ENCODE measurements around the gene ELAC2.

ELAC2 gene

GRCh38 chr17:13017655-13018459 lies at the start of gene ELAC2:
TSS of gene ELAC2 (minus strand) at chr17:13018027. CDS start at chr17:13017947, 80 bp downstream.
- DNase-seq (ENCODE audit: low read depth): peak; percentile 90

GRCh38 chr17:13065032-13065431 lies 47.2 kb upstream of the ELAC2 start:
- DNase-seq (ENCODE audit: low read depth): no peak

GRCh38 chr17:13055131-13055530 lies 37.3 kb upstream of the ELAC2 start:
- DNase-seq (ENCODE audit: low read depth): no peak

GRCh38 chr17:13054666-13055065 lies 36.8 kb upstream of the ELAC2 start:
- DNase-seq (ENCODE audit: low read depth): no peak

GRCh38 chr17:13051915-13052314 lies 34.1 kb upstream of the ELAC2 start:
- no peak for DNase-seq (ENCODE audit: low read depth)

GRCh38 chr17:13047011-13047606 lies 29.3 kb upstream of the ELAC2 start:
- no peak for DNase-seq (ENCODE audit: low read depth)

GRCh38 chr17:13046361-13046760 lies 28.5 kb upstream of the ELAC2 start:
- no peak for DNase-seq (ENCODE audit: low read depth)

- DNase-seq (ENCODE audit: low read depth): no peak
Measured at GRCh38 chr17:13044572-13045065, 26.8 kb upstream of the ELAC2 start.

GRCh38 chr17:13038931-13039665 lies 21.3 kb upstream of the ELAC2 start:
- DNase-seq (ENCODE audit: low read depth): no peak

GRCh38 chr17:13036751-13037150 lies 18.9 kb upstream of the ELAC2 start:
- no peak for DNase-seq (ENCODE audit: low read depth)

GRCh38 chr17:13035420-13035819 lies 17.6 kb upstream of the ELAC2 start:
- DNase-seq (ENCODE audit: low read depth): no peak

- DNase-seq (ENCODE audit: low read depth): peak; percentile 23
Measured at GRCh38 chr17:13031718-13032350, 14.0 kb upstream of the ELAC2 start.

GRCh38 chr17:13030459-13031300 lies 12.9 kb upstream of the ELAC2 start:
- DNase-seq (ENCODE audit: low read depth): peak; percentile 10

GRCh38 chr17:13030056-13030455 lies 12.2 kb upstream of the ELAC2 start:
- DNase-seq (ENCODE audit: low read depth): no peak

- no peak for DNase-seq (ENCODE audit: low read depth)
Measured at GRCh38 chr17:13029340-13029739, 11.5 kb upstream of the ELAC2 start.

- DNase-seq (ENCODE audit: low read depth): no peak
Measured at GRCh38 chr17:13027246-13027645, 9.4 kb upstream of the ELAC2 start.

GRCh38 chr17:13025687-13026086 lies 7.9 kb upstream of the ELAC2 start:
- DNase-seq (ENCODE audit: low read depth): no peak

- DNase-seq (ENCODE audit: low read depth): no peak
Measured at GRCh38 chr17:13025258-13025627, 7.4 kb upstream of the ELAC2 start.

GRCh38 chr17:13024526-13025257 lies 6.9 kb upstream of the ELAC2 start:
- DNase-seq (ENCODE audit: low read depth): peak; percentile 14

- no peak for DNase-seq (ENCODE audit: low read depth)
Measured at GRCh38 chr17:13024016-13024415, 6.2 kb upstream of the ELAC2 start.

All from stimulated activated CD8-positive, alpha-beta memory T cell treated with anti-CD3 and anti-CD28 coated beads, Interleukin-15, amount 100 ng/mL, for 1 hour (primary cell).